ENCODE data around the gene PRF1. TPM values are rescaled to one million over a fixed set of nuclear protein-coding genes. Genes with fewer than 3 reads are reported as not detected.

PRF1 gene
- total RNA-seq, 1 experiment from 2014 or later = 6.4 TPM

DNA sequence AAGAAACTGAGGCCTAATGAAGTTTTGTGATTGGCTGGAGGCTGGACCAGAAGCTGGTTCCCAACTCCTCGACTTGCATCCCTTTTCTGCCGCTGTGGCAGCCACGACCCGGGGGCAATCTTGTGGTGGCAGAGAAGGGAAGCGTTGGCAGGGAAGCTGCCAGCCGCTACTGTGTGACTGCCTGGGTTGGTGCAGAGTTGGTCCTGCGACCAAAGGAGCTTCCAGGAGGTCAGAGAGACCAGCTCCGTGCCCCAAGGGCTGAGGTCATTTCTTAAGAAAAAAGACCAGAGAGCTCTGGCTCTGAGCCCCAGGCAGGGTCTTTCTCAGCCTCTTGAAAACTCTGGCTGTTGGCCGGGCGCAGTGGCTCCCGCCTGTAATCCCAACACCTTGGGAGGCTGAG lies 47.2 kb downstream of the PRF1 start:
- Histone ChIP-seq H3K9me2 (ENCODE audit: insufficient read depth) (no peaks in the 10 kb centered on the region), H3K36me3 (ENCODE audit: control insufficient read depth in 1 of 2, insufficient read depth in 2 of 2, low read length in 2 of 2) (peaks cover 10 to 18% of the 10 kb centered on the region in 2 experiments; a peak in 3 of 4 replicates), H3K4me2 (ENCODE audit: low read length) (no peak overlapping the region), H3K27me3 (ENCODE audit: insufficient read depth, low read length) (no peaks in the 10 kb centered on the region), H2AFZ (ENCODE audit: low read depth, low read length, poor library complexity, severe bottlenecking) (no peak overlapping the region), H3K27ac (ENCODE audit: low read depth, low read length) (no peak overlapping the region), H3K79me2 (ENCODE audit: insufficient read depth, low read length) (peaks cover 11% of the 10 kb centered on the region; the same call in 1 of the 2 replicates), H3K4me1 (ENCODE audit: control insufficient read depth in 1 of 2, insufficient read depth in 2 of 2, low read length in 2 of 2) (peaks cover 23 to 80% of the 10 kb centered on the region in 2 experiments), H3K4me3 (replicated peaks in 1 of 2; ENCODE audit: low read depth in 1 of 2, low read length in 2 of 2) (no peak overlapping the region), H3K9me3 (ENCODE audit: control insufficient read depth in 1 of 2, insufficient read depth in 1 of 2, low read depth in 1 of 2, low read length in 2 of 2) (no peaks in the 10 kb centered on the region), H4K20me1 (ENCODE audit: insufficient read depth) (no peaks in the 10 kb centered on the region), H3K9ac (ENCODE audit: low read length) (no peak overlapping the region)
- POLR2A ChIA-PET = no interaction called here
- no peak for TF ChIP-seq EGR1 (IDR thresholded peaks at IDR 0.05; ENCODE audit: low read depth)
- no peak for TF ChIP-seq TCF7L2 (IDR thresholded peaks at IDR 0.05; ENCODE audit: borderline replicate concordance, extremely low read depth, insufficient read depth, insufficient read length)
- no peak for TF ChIP-seq POLR2A (IDR thresholded peaks at IDR 0.05; ENCODE audit: borderline replicate concordance, extremely low read depth, insufficient read depth, insufficient read length)
- no peak for TF ChIP-seq JUND (IDR thresholded peaks at IDR 0.05)
- TF ChIP-seq YY1 (IDR thresholded peaks at IDR 0.05; ENCODE audit: extremely low read depth, insufficient replicate concordance, low read depth, low read length) = no peak
- TF ChIP-seq, protein P1, sequence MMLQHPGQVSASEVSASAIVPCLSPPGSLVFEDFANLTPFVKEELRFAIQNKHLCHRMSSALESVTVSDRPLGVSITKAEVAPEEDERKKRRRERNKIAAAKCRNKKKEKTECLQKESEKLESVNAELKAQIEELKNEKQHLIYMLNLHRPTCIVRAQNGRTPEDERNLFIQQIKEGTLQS (IDR thresholded peaks at IDR 0.05) = no peak
- TF ChIP-seq EZH2phosphoT487 (IDR thresholded peaks at IDR 0.05; ENCODE audit: borderline replicate concordance) = no peak
- TF ChIP-seq, protein P2, sequence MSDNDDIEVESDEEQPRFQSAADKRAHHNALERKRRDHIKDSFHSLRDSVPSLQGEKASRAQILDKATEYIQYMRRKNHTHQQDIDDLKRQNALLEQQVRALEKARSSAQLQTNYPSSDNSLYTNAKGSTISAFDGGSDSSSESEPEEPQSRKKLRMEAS (IDR thresholded peaks at IDR 0.05) = no peak
- intact Hi-C loops (cut with micrococcal nuclease) = loop anchor here (1.0 to 5.0 kb wide), 2 partner anchors 117 to 204 kb away; partner anchors contain the start of gene ADAMTS14
- ATAC-seq (no peak), DNase-seq (ENCODE audit: low read depth, low spot score) (no peak)
- RAD21 ChIA-PET (ENCODE audit: low non-redundant PET in 1 of 2, low total read pairs in 2 of 2, uncharacterized antibody in 2 of 2, unreplicated experiment in 2 of 2) = no interaction called here
- no TSS peak for BruUV-seq (replicated peaks)
- CTCF ChIA-PET = no interaction called here

DNA sequence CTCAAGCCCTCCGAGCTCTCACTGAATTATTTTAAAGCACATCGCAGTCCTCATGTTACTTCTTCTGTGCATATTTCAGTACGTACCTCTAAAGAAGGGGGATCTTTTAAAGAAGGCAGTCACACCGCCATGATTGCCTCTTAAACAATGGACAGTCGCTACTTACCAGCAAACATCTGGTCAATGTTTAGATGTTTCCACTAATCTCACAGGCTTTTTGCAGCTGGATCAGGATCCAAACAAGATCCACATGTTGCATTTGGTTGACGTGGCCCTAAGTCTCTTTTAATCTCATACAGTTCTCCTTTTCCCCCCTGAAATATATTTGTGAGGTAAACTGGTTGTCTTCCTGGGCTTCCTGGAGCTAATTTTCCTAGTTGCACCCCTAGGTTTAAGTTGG lies 50.0 kb downstream of the PRF1 start:
- ChIA-PET CTCF (interaction anchor here (1.7 kb wide), 1 partner anchor 335 kb away, joined by 4 read pairs; the partner anchor contains the start of gene PCBD1), RAD21 (ENCODE audit: low non-redundant PET in 1 of 2, low total read pairs in 2 of 2, uncharacterized antibody in 2 of 2, unreplicated experiment in 2 of 2) (no interaction called here), POLR2A (no interaction called here)
- intact Hi-C loops (cut with micrococcal nuclease) = no loop called here
- Histone ChIP-seq H3K27ac (ENCODE audit: low read depth, low read length) (no peak overlapping the region), H3K4me2 (ENCODE audit: low read length) (no peak overlapping the region), H3K4me3 (replicated peaks in 1 of 2; ENCODE audit: low read depth in 1 of 2, low read length in 2 of 2) (no peak overlapping the region), H3K27me3 (ENCODE audit: insufficient read depth, low read length) (no peaks in the 10 kb centered on the region), H3K4me1 (ENCODE audit: control insufficient read depth in 1 of 2, insufficient read depth in 2 of 2, low read length in 2 of 2) (peaks cover 4 to 63% of the 10 kb centered on the region in 2 experiments; a peak in 3 of 4 replicates), H3K79me2 (ENCODE audit: insufficient read depth, low read length) (no peaks in the 10 kb centered on the region), H4K20me1 (ENCODE audit: insufficient read depth) (no peaks in the 10 kb centered on the region), H3K9ac (ENCODE audit: low read length) (no peak overlapping the region), H2AFZ (ENCODE audit: low read depth, low read length, poor library complexity, severe bottlenecking) (no peak overlapping the region), H3K9me3 (ENCODE audit: control insufficient read depth in 1 of 2, insufficient read depth in 1 of 2, low read depth in 1 of 2, low read length in 2 of 2) (no peaks in the 10 kb centered on the region), H3K9me2 (ENCODE audit: insufficient read depth) (no peaks in the 10 kb centered on the region), H3K36me3 (ENCODE audit: control insufficient read depth in 1 of 2, insufficient read depth in 2 of 2, low read length in 2 of 2) (peaks cover 10 to 23% of the 10 kb centered on the region in 2 experiments; a peak in 3 of 4 replicates)
- DNase-seq (ENCODE audit: low read depth, low spot score) = no peak
- BruUV-seq (replicated peaks) = no TSS peak
- no peak for ATAC-seq
- no peak for TF ChIP-seq TCF7L2 (IDR thresholded peaks at IDR 0.05; ENCODE audit: borderline replicate concordance, extremely low read depth, insufficient read depth, insufficient read length)
- no peak for TF ChIP-seq POLR2AphosphoS5 (IDR thresholded peaks at IDR 0.05; ENCODE audit: low read depth, low read length)
- no peak for TF ChIP-seq ELF1 (IDR thresholded peaks at IDR 0.05; ENCODE audit: borderline replicate concordance, low read depth)
- TF ChIP-seq SRF (IDR thresholded peaks at IDR 0.05; ENCODE audit: low read depth) = no peak
- no peak for TF ChIP-seq CEBPB (IDR thresholded peaks at IDR 0.05; ENCODE audit: low read depth)
- TF ChIP-seq ZNF274 (IDR thresholded peaks at IDR 0.05; ENCODE audit: low read depth, low read length) = no peak
- TF ChIP-seq RAD21 (IDR thresholded peaks at IDR 0.05; ENCODE audit: low read depth) = no peak
- TF ChIP-seq POLR2A (IDR thresholded peaks at IDR 0.05; ENCODE audit: borderline replicate concordance, extremely low read depth, insufficient read depth, insufficient read length) = no peak
